Right renal pelvis (tissue), 4 donors: ENCODE data around the gene RBMS2. TPM values are rescaled to one million over a fixed set of nuclear protein-coding genes. Genes with fewer than 3 reads are reported as not detected.

Experiments used
- polyA plus RNA-seq, 4 donors: library from polyadenylated mRNA; unstranded; fragments of 120-200 nt; gene quantifications; one replicate each; pipeline ENCODE4 v1.2.1, GENCODE V29; 2013; ENCODE audit not compliant: insufficient read length in 4 of 4

The RBMS2 gene
- polyA plus RNA-seq, 4 donors, result 36.2 to 50.5 (median 42.6) TPM

Other genes starting within 250 kb of the RBMS2 start
- 100 to 1,000 TPM; 185 to 206 (median 202) TPM for gene CS, start 221.5 kb upstream of the RBMS2 start, polyA plus RNA-seq
- 100 to 1,000 TPM; 145 to 167 (median 153) TPM for gene CNPY2, start 205.8 kb upstream of the RBMS2 start, polyA plus RNA-seq
- gene PAN2, start 187.8 kb upstream of the RBMS2 start, polyA plus RNA-seq, result 100 to 1,000 TPM in 1 of 4 donors, 10 to 100 TPM in 3; 79.4 to 101 (median 82.0) TPM
- gene IL23A, start 182.9 kb upstream of the RBMS2 start, polyA plus RNA-seq, result under 1 TPM; 0.49 to 1.00 (median 0.89) TPM
- gene STAT2, start 161.7 kb upstream of the RBMS2 start, polyA plus RNA-seq, result 100 to 1,000 TPM in 1 of 4 donors, 10 to 100 TPM in 3; 79.2 to 107 (median 85.1) TPM
- gene APOF, start 159.0 kb upstream of the RBMS2 start, polyA plus RNA-seq, result under 1 TPM in 3 of 4 donors, not detected in 1; 0.06 to 0.18 (median 0.11) TPM
- gene TIMELESS, start 72.4 kb upstream of the RBMS2 start, polyA plus RNA-seq, result 10 to 100 TPM; 33.6 to 38.4 (median 36.9) TPM
- under 1 TPM in 2 of 4 donors, not detected in 2; 0.22 to 0.37 TPM for gene MIP, start 67.2 kb upstream of the RBMS2 start, polyA plus RNA-seq
- gene SPRYD4, start 53.2 kb upstream of the RBMS2 start, polyA plus RNA-seq, result 1 to 10 TPM; 3.5 to 4.8 (median 4.3) TPM
- gene GLS2, start 33.7 kb upstream of the RBMS2 start, polyA plus RNA-seq, result 1 to 10 TPM in 2 of 4 donors, under 1 TPM in 2; 0.78 to 1.6 (median 1.0) TPM
- 10 to 100 TPM; 72.5 to 89.3 (median 81.7) TPM for gene BAZ2A, start 108.5 kb downstream of the RBMS2 start, polyA plus RNA-seq
- gene ATP5F1B, start 124.2 kb downstream of the RBMS2 start, polyA plus RNA-seq, result 1,000 to 10,000 TPM; 1,014 to 1,093 (median 1,047) TPM
- 100 to 1,000 TPM; 325 to 383 (median 364) TPM for gene PTGES3, start 166.5 kb downstream of the RBMS2 start, polyA plus RNA-seq
- gene NACA, start 203.5 kb downstream of the RBMS2 start, polyA plus RNA-seq, result 1,000 to 10,000 TPM; 2,242 to 2,254 (median 2,248) TPM
- gene PRIM1, start 230.5 kb downstream of the RBMS2 start, polyA plus RNA-seq, result 10 to 100 TPM; 16.0 to 20.9 (median 20.0) TPM
- gene HSD17B6, start 241.5 kb downstream of the RBMS2 start, polyA plus RNA-seq, result 1 to 10 TPM in 2 of 4 donors, under 1 TPM in 2; 0.79 to 1.4 (median 1.1) TPM